ENCODE data around the gene UBE3B.
A peak's percentile ranks its signal among the peaks of the same experiment; 100 is the strongest.

The UBE3B gene

GRCh38 chr12:109497675-109498074 lies 20.2 kb downstream of the UBE3B start:
- no peak for DNase-seq

GRCh38 chr12:109500406-109501185 lies 23.2 kb downstream of the UBE3B start:
- DNase-seq: no peak

GRCh38 chr12:109501299-109501698 lies 23.9 kb downstream of the UBE3B start:
- DNase-seq: no peak

GRCh38 chr12:109502332-109502731 lies 24.9 kb downstream of the UBE3B start:
- DNase-seq: no peak

- DNase-seq: no peak
These were observed 26.2 kb downstream of the UBE3B start for GRCh38 chr12:109503611-109504010.

- no peak for DNase-seq
These were observed 26.6 kb downstream of the UBE3B start for GRCh38 chr12:109504068-109504467.

GRCh38 chr12:109510196-109510595 lies 32.8 kb downstream of the UBE3B start:
- DNase-seq: no peak

GRCh38 chr12:109512608-109513007 lies 35.2 kb downstream of the UBE3B start:
- no peak for DNase-seq

GRCh38 chr12:109513051-109513450 lies 35.6 kb downstream of the UBE3B start:
- no peak for DNase-seq

GRCh38 chr12:109513977-109514376 lies 36.5 kb downstream of the UBE3B start:
- DNase-seq: no peak

- no peak for DNase-seq
These were observed 40.2 kb downstream of the UBE3B start for GRCh38 chr12:109517619-109518018.

- DNase-seq: peak; percentile 71
These were observed 41.6 kb downstream of the UBE3B start for GRCh38 chr12:109518820-109519665.

GRCh38 chr12:109519787-109520186 lies 42.4 kb downstream of the UBE3B start:
- DNase-seq: no peak

GRCh38 chr12:109521831-109522230 lies 44.4 kb downstream of the UBE3B start:
- DNase-seq: no peak

- DNase-seq: no peak
These were observed 45.6 kb downstream of the UBE3B start for GRCh38 chr12:109523071-109523470.

GRCh38 chr12:109523504-109523903 lies 46.1 kb downstream of the UBE3B start:
- DNase-seq: no peak

GRCh38 chr12:109524466-109525278 lies 47.2 kb downstream of the UBE3B start:
- no peak for DNase-seq

- no peak for DNase-seq
These were observed 47.8 kb downstream of the UBE3B start for GRCh38 chr12:109525279-109525585.

- DNase-seq: no peak
These were observed 50.2 kb downstream of the UBE3B start for GRCh38 chr12:109527489-109528123.

- DNase-seq: no peak
These were observed 52.5 kb downstream of the UBE3B start for GRCh38 chr12:109529691-109530640.

GRCh38 chr12:109531411-109531810 lies 54.0 kb downstream of the UBE3B start:
- no peak for DNase-seq
